ENCODE measurements around the gene C17orf67.

C17orf67 gene

DNA sequence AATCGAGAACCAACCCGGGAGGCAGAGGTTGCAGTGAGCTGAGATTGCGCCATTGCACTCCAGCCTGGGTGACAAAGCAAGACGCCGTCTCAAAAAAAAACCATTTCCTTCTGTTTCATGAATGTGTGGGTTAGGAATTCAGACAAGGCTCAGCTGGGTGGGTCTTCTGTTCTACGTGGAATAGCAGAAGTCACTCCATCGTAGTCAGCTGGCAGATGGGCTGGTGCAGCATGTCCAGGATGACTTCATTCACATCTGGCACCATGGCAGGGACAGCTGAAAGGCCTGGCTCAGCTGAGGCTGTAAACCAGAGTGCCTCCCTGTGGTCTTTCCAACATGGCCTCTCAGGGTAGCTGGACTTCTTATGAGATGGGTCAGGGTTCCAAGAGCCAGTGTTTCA, 89.0 kb downstream of the C17orf67 start:
- H3K36me3 ChIP-seq (ENCODE audit: insufficient read depth, low read depth, low read length), result no peaks in the 10 kb centered on the region
- H3K9ac ChIP-seq (ENCODE audit: low read depth, low read length), result no peak overlapping the region
- no peaks in the 10 kb centered on the region for H3K27me3 ChIP-seq (ENCODE audit: insufficient read depth, low read length)
- no peak overlapping the region for H3K4me3 ChIP-seq (ENCODE audit: low read length)
- no peak overlapping the region for H3K27ac ChIP-seq (ENCODE audit: low read length)
- peaks cover 6% of the 10 kb centered on the region for H3K4me1 ChIP-seq (ENCODE audit: insufficient read depth, low read length)
- no peaks in the 10 kb centered on the region for H3K9me3 ChIP-seq (ENCODE audit: insufficient read depth, low read depth, low read length)

DNA sequence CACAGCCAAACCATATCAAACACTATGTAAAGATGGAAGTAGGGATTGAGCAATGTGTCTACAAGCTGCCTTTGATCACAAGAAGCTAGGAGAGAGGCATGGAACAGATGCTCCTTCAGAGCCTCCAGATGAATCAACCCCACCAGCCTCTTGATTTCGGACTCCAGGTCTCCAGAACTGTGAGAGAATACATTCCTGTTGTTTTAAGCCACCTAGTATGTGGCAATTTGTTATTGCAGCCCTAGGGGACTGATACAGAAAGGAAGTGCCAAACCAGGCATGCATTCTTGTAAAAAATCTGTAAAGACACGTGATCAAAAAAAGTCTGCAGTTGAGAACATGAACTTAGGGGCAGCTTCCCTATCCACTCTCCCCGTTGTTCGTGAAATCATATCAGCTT, 91.1 kb downstream of the C17orf67 start:
- no peak overlapping the region for H3K9ac ChIP-seq (ENCODE audit: low read depth, low read length)
- no peaks in the 10 kb centered on the region for H3K36me3 ChIP-seq (ENCODE audit: insufficient read depth, low read depth, low read length)
- H3K4me1 ChIP-seq (ENCODE audit: insufficient read depth, low read length), result peaks cover 6% of the 10 kb centered on the region
- no peak overlapping the region for H3K27ac ChIP-seq (ENCODE audit: low read length)
- H3K4me3 ChIP-seq (ENCODE audit: low read length), result no peak overlapping the region
- no peaks in the 10 kb centered on the region for H3K9me3 ChIP-seq (ENCODE audit: insufficient read depth, low read depth, low read length)
- H3K27me3 ChIP-seq (ENCODE audit: insufficient read depth, low read length), result no peaks in the 10 kb centered on the region
